Effector CD8-positive, alpha-beta T cell (primary cell): ENCODE measurements around the gene SKI.
"Not testable (repeated sequence)": the region's sequence is repeated elsewhere in the genome, so short reads cannot be mapped to it uniquely, and the experiment has no call there.

Experiments
- DNase-seq: peaks from one replicate; lab custom pipeline; 2025; lab: John Stamatoyannopoulos, UW

Gene SKI

DNA sequence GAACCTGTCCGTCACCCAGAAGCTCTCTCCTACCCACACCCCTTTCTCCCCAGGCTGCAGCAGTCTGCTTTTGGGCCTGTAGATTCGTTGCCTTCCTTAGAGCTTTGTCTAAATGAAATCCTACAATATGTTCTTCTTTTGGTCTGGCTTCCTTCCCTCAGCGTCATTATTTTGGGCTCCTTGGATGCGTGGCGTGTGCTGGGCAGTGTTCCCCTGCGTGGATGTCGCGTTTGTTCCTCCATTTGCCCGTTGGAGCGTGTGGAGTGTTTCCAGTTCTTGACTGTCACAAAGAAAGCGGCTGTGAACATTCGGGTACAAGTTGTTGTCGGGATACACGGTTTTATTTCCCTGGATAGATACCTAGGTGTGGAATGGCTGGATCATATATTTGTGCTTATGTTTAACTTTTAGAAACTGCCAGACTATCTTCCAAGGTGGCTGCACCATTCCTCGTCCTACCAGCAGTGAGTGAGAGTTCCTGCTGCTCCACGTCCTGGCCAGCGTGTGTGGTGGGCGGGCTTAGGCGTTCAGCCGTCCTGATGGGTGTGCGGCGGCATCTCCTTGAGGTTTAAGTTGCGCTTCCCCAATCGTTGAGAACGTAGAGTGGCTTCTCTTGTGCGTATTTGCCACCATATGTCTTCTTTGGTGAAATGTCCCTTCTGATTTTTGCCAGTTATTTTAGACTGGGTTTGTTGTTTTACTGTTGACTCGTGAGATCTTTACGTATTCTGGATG, 31.7 kb downstream of the SKI start:
- no peak for DNase-seq

DNA sequence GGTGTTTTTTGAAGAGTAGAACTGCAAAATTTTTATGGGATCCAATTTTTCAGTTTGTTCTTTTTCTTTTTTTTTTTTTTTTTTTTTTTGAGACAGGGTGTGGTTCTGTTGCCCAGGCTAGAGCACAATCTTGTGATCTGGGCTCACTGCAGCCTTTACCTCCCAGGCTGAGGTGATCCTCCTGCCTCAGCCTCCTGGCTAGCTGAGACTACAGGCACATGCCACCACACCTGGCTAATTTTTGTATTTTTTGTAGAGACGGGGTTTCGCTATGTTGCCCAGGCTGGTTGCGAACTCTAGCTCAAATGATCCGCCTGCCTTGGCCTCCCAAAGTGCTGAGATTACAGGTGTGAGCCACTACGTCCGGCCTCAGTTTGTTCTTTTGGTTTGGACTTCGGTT, 32.4 kb downstream of the SKI start:
- DNase-seq: not testable (repeated sequence)

- DNase-seq: no peak
Measured at GRCh38 chr1:2260917-2261316, 32.8 kb downstream of the SKI start.

DNA sequence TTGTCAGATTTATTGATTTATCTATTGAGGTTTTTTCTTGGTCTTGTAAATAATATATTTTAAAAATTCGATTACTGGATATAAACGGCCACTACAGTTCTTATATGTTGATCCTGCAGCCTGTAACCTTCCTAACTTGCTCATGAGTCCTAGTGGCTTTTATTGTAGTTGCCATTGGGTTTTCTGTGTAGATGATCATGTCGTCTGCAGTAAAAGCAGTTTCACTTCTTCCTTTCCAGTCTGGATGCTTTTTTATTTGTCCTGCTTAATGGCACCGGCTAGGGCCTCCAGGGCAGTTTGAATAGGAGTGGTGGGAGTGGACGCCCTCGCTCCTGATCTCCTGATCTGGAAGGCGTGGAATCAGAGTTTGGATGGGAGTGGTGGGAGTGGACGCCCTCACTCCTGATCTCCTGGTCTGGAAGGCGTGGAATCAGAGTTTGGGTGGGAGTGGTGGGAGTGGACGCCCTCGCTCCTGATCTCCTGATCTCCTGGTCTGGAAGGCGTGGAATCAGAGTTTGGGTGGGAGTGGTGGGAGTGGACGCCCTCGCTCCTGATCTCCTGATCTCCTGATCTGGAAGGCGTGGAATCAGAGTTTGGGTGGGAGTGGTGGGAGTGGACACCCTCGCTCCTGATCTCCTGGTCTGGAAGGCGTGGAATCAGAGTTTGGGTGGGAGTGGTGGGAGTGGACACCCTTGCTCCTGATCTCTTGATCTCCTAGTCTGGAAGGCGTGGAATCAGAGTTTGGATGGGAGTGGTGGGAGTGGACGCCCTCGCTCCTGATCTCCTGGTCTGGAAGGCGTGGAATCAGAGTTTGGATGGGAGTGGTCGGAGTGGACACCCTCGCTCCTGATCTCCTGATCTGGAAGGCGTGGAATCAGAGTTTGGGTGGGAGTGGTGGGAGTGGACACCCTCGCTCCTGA, 33.6 kb downstream of the SKI start:
- not testable (repeated sequence) for DNase-seq

GRCh38 chr1:2266301-2266975, 38.3 kb downstream of the SKI start:
- DNase-seq: no peak

- no peak for DNase-seq
Measured at GRCh38 chr1:2267051-2267830, 39.1 kb downstream of the SKI start.

DNA sequence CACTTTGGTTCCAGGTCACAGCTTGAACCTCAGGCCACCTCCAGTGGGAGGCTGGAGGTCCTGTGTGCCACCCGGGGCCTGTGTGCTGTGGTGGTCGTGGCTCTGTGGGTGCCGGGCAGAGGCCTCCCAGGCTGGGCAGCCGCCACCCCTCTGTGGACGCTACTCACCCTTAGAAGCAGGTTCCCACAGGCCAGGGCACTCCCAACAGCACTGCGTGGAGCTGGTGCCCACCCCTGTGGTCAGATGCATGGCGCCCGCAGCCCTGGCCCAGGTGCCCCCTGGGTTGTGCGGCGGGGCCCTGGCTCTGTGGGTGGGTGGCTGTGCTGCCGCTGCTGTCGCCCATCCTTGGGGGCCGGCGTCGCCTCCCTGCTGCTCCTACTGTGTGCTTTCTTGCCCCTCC, 39.7 kb downstream of the SKI start:
- no peak for DNase-seq

- no peak for DNase-seq
Measured at GRCh38 chr1:2268285-2269056, 40.4 kb downstream of the SKI start.

DNA sequence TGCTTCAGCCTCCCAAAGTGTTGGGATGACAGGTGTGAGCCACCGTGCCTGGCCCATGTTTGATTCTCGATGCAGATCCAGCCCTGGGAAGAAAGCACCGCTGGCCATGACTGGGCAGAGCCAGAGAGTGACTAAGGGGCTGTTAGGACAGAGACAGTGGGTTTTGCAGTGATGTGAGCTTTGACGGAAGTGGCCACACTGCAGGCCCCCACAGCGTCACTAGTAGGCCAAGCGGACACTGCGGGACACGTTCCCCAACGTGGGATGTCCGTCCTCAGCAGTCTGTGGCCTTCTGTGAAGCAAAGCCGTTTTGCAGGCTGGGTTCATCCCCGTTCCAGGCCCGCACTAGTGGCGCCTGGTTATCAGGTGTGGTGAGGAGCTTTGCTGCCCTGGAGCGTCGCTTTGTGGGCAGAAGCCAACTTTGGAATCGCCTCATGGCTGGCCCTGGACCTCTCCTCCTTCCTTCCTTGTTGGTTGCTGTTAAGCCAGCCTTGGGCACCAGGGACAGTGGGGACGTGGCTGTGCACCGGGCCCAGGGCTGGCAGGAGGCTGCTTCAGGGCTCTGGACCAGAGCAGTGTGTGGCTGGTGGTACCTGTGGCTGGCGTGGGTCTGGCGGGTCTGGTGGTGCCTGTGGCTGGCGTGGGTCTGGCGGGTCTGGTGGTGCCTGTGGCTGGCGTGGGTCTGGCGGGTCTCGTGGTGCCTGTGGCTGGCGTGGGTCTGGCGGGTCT, 41.2 kb downstream of the SKI start:
- no peak for DNase-seq

DNA sequence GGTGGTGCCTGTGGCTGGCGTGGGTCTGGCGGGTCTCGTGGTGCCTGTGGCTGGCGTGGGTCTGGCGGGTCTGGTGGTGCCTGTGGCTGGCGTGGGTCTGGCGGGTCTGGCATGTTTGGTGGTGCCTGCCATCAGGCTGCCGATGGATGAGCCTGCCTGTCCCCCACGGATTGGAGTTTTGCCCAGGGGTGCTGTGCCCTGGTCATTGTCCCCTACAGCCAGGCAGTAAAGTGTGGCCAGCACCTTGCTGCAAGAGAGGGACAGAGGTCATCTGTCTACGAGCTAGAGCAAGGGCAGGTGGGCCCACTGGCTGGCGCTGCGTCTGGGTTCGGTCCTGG, 41.8 kb downstream of the SKI start:
- DNase-seq: no peak

DNA sequence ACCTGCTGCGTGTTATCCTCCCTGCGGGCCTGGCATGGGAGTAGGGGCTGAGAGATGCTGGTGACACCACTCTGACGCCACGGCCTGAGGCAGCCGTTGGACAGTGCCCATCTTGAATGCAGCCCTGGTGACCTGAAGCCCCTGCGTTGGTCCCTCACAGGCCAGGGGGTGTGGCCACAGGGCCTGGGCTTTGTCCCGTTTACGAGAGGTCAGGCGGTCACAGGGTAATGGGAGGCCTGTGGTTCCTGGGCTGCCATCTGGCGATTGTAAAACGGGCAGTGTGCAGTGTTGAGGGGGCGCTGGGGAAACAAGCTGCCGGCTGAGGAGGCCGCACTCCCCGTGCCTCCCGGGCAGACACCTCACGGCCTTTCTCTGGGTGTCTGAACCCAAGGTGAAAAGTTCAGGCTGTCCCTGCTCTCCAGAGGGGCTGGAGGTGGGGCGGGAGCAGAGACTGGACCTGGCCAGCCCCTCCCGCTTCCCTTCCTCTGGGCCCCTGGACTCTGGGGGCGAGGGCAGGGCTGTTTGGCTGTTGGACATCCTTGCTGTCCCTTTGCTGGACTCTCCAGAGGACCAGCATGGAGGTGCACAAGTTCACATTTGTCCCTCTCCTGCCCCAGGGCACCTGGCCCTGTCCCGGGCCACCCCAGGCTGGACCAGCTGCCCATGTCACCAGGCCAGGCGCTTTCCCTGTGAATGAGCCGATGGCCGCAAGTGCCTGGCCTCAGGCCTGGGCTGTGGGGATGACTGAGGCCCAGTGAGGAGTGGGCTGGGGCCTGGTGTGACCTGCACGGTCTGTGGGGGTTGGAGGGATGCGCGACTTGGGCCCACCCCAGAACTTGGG, 42.4 kb downstream of the SKI start:
- no peak for DNase-seq

DNA sequence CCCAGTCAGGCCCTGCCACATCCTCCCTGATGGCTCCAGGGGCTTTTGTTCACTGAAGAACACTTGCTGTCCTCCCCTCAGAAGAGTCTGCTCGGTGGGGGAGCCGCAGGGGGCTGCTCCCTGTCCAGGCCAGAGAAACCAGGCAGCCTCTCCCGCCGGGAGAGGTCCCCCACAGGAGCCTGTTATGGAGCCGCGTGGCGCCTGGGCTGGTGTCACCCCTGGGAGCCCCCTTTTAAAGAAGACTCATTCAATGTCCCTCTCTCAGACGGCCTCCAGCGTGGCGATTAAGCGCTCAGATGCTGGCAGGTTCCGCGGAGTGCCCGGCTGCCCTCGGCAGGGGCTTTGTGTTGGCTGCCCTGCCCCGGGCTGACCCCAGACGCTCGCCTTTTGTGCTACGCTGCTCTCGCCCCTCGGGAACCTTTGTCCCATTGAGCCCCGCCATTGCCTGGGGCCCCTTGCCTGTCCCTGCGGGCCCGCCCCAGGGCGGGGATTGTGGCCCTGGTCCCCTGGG, 43.1 kb downstream of the SKI start:
- DNase-seq: no peak

DNA sequence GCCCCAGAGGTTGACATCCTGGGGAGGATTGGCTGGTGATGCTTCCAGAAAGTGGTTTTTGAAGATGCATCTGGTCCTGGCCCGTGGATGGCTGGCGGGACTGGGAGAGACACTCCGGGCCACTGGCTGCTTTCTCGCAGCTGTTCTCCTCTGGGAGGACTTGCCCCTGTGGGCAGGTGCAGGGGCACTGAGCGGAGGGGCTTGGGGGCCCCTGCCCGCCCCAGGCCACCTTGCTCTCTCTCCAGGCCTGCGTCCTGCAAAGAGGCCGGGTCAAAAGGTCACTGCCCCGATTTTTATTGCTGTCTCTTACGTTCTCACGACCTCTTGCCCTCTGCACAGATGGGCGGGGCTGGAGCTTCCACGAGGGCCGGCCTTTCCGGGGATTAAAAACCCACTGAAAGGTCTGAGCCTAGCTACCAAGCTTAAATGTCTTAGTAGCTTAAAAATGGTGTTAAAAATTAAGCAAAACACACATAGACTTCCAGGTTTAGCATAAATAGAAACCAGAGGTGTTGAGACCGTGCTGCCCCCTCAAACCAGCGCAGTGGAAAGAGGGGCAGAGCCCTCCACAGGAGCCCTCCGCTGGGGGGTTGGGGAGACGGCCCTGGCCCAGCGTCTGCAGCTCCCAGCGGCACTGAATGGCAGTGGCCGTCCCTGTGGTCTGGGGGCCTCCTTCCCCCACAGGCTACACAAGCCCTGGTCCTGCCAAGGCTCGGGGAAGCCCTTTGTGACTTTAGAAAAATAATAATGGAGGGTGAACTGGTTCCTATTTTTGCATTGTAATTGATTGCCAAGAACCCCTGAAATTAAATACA, 43.9 kb downstream of the SKI start:
- DNase-seq: no peak

DNA sequence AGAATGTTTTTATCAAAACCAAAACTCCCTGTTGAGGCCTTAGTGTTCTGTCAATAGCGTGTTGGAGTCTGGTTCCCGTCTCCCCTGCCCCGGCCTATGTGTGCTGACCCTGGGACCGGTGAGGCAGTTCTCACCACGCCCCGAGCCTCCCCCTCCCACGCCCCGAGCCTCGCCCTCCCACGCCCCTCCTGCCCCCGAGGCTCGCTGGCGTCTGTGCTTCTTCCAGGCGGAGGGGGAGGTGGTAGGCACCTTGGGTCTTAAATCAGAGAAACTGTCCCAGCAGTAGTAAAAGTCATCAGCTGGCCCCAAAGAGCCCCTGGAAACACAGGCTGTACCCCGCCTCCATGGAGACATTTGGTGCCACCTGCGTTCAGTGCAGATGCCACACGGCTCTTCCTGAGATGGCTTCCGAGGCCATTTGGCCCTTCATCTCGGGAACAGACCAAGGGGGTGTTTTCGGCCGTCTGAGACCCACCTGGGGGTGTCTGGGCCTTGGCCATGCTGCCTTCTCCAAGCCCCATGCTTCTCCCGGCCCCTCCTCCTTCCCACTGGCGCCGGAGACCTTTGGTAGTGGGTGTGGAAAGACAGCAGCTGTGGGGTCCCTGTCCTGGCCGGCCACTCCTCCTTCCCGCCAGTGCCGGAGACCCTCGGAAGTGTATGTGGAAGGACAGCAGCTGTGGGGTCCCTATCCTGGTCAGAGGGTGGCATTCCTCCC, 44.7 kb downstream of the SKI start:
- no peak for DNase-seq

DNA sequence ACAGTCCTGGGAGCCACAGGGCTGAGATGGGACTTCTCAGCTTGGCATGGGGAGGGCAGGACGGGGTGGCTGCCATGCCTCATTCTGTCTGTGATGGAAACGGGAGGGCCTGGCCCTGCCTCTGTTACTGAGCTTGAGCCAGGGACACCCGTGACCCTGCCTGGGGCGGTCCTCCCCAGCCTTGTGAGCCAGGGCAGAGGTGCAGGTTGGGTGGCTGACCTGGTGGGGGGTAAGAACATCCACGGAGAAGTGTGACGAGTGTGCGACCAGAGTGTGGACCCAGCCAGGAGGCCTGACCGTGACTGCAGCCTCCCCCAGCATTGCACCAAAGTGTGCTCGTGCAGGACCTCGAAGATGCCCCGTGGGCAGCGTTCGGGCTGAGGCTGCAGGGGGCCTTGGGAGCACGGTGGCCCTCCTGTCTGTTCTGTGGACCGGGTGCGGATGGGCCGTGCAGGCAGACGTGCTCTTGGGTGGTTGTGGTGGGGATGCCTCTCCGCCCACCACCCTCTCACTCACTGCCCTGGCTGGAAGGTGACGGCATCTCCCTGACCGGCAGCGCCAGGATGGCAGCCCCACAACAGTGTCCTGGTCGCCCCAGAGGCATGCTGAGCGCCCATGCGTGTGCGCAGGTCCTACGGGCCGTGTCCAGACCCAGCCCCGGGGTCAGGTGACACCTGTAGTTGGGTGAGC, 45.4 kb downstream of the SKI start:
- DNase-seq: no peak

- no peak for DNase-seq
Measured at GRCh38 chr1:2274231-2274928, 46.3 kb downstream of the SKI start.
